Naive thymus-derived CD8-positive, alpha-beta T cell (primary cell): ENCODE data around the gene ORAI2. TPM values are rescaled to one million over a fixed set of nuclear protein-coding genes. Genes with fewer than 3 reads are reported as not detected.
"Not testable (repeated sequence)": the region's sequence is repeated elsewhere in the genome, so short reads cannot be mapped to it uniquely, and the experiment has no call there.

Experiments used
- ATAC-seq, 2 donors: fragments of 150-1000 bp; cut with Tn5 transposase in 1 of 2; sonication (Bioruptor Pico), chemical (Tn5 transposase) in 1 of 2; 1 replicate in 1 of 2; 2 replicates in 1 of 2; pipeline ENCODE4 v1.10.0; 2021; ENCODE audit warnings: mild to moderate bottlenecking in 2 of 2, moderate library complexity in 2 of 2
- POLR2A ChIA-PET: fragments of 350-600 bp; sonication (Branson Sonifier 250); formaldehyde crosslinking; loops from one replicate; lab custom pipeline; 2021; ENCODE audit warnings: antibody characterized with exemption; lab: Charles Lee
- DNase-seq, 10 donors: peaks; one replicate each; pipeline versions ENCODE4 v3.0.0 to v3.0.0-alpha.2; 2020 to 2022
- H3K27ac Mint-ChIP-seq, 10 donors: one replicate each; pipeline ENCODE4 v1.8.0; 2020 to 2022; ENCODE audit warnings: mild to moderate bottlenecking in 10 of 10, mixed read lengths in 10 of 10, moderate library complexity in 4 of 10, inconsistent platforms in 1 of 10
- H3K27me3 Mint-ChIP-seq, 5 donors: one replicate each; pipeline ENCODE4 v1.8.0; 2021 to 2022; ENCODE audit warnings: mixed read lengths in 5 of 5
- H3K36me3 Mint-ChIP-seq, 3 donors: one replicate each; pipeline ENCODE4 v1.8.0; 2020 to 2022; ENCODE audit warnings: mixed read lengths in 3 of 3, mild to moderate bottlenecking in 2 of 3, inconsistent platforms in 1 of 3
- H3K4me1 Mint-ChIP-seq, 4 donors: one replicate each; pipeline ENCODE4 v1.8.0; 2021 to 2022; ENCODE audit warnings: mixed read lengths in 4 of 4
- H3K4me3 Mint-ChIP-seq, 10 donors: one replicate each; pipeline ENCODE4 v1.8.0; 2020 to 2022; ENCODE audit warnings: mild to moderate bottlenecking in 10 of 10, mixed read lengths in 10 of 10, moderate library complexity in 6 of 10, inconsistent platforms in 1 of 10
- H3K9me3 Mint-ChIP-seq, 9 donors: one replicate each; pipeline ENCODE4 v1.8.0; 2020 to 2022; ENCODE audit warnings: mixed read lengths in 9 of 9, mild to moderate bottlenecking in 3 of 9, inconsistent platforms in 1 of 9, moderate library complexity in 1 of 9
- polyA plus RNA-seq, 3 donors: library from polyadenylated mRNA; unstranded; fragments of 300-500 nt; fragmentation: Illumina TruSeq; gene quantifications; one replicate each; pipeline ENCODE4 v1.2.3, GENCODE V29; 2021
- total RNA-seq, 8 experiments: library from RNA in 2 of 8; stranded (reverse) in 2 of 8; gene quantifications; one replicate each; pipeline ENCODE4 v1.2.3 and lab custom pipeline; 2021 to 2026

ORAI2 gene
- total and polyA plus RNA-seq, 5 experiments from 2014 or later = 29.1 to 54.4 (median 35.9) TPM

DNA sequence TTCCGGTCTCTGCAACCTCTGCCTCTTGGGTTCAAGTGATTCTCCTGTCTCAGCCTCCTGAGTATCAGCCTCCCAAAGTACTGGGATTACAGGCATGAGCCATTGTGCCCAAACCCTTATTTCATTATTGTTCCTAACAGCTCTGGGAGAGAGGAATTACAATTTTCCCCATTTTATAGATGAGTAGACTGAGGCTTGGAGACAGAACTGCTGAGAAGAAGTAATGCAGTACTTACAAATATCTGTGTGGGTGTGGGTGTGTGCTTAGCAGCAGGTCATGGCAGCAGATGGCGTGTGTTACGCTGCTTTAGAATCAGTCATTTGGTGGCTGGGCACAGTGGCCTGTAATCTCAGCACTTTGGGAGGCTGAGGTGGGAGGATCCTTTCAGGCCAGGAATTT is 29.8 kb upstream of the ORAI2 start:
- Mint-ChIP-seq H3K4me3 (no peak overlapping the region), H3K36me3 (peaks cover 0 to 95% (median 15%) of the 10 kb centered on the region in 3 donors), H3K9me3 (no peaks in the 10 kb centered on the region), H3K4me1 (peaks cover 5 to 21% (median 11%) of the 10 kb centered on the region in 4 donors), H3K27ac (peak overlapping the region in 2 of 10 donors; percentile 59 to 65), H3K27me3 (no peaks in the 10 kb centered on the region)
- ATAC-seq = no peak
- POLR2A ChIA-PET = interaction anchor here (1.0 to 1.1 kb wide), 2 partner anchors 12 to 22 kb away, joined by 3 to 4 read pairs; no protein-coding TSS in a partner anchor
- no peak for DNase-seq

DNA sequence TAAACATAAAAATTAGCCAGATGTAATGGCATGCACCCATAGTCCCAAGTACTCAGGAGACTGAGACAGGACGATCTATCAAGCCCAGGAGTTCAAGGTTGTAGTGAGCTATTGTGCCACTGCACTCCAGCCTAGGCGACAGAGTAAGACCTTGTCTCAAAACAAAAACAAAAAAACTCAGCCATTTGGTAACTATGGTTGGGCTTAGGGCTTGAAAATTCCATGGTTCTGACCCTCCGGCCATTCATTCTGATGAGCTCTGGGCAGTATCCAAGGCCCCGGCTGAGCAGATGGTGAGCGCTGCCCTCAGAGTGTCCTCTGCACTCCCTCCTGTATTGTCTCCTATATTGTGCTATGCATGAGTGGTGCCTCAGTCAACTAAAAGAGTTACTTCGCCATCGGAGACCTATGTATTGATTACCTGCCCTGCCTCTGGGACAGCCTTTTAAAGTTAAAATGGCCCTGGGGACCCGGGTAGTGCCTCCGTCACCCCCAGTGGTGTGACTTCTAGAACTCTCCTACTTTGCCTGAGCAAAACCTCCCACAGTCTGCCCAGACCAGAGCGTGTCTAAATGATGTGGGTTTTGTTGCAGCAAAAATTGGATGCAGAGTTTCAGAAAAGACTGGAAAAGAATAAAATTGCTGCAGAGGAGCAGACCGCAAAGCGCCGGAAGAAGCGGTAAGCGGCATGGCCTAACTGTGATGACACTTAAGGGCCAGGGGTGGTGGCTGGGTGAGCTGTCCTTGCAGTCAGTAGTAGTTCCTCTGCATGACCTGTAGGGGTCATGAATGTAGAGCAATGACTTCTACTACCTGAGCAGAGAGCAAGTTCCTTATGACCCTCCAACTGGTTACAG is 29.1 kb upstream of the ORAI2 start:
- DNase-seq (peak in 9 of 10 donors; percentile 32 to 74 (median 46)), ATAC-seq (peak; percentile 99 to 100)
- Mint-ChIP-seq H3K36me3 (peaks cover 0 to 95% (median 17%) of the 10 kb centered on the region in 3 donors), H3K4me1 (peaks cover 5 to 24% (median 11%) of the 10 kb centered on the region in 4 donors), H3K27ac (peak overlapping the region in 3 of 10 donors; percentile 27 to 50 (median 47)), H3K4me3 (no peak overlapping the region), H3K27me3 (no peaks in the 10 kb centered on the region), H3K9me3 (no peaks in the 10 kb centered on the region)
- POLR2A ChIA-PET = interaction anchor here (0.7 to 2.8 kb wide), 10 partner anchors 8 to 67 kb away, joined by 3 to 12 read pairs (median 4); partner anchors contain the start of genes ALKBH4, ORAI2 and PRKRIP1

DNA sequence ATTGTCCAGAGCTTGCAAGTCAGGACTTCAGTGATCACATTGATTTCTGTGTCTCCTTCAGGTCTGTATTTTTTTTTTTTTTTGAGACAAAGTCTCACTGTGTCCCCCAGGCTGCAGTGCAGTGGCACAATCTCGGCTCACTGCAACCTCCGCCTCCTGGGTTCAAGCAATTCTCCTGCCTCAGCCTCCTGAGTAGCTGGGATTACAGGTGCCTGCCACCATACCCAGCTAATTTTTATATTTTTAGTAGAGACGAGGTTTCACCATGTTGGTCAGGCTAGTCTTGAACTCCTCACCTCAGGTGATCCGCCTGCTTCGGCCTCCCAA is 28.6 kb upstream of the ORAI2 start:
- H3K4me3 Mint-ChIP-seq, DNase-seq, H3K27ac Mint-ChIP-seq, H3K27me3 Mint-ChIP-seq, ATAC-seq, H3K9me3 Mint-ChIP-seq: not testable (repeated sequence)
- POLR2A ChIA-PET = interaction anchor here (0.7 to 2.8 kb wide), 8 partner anchors 8 to 66 kb away, joined by 3 to 12 read pairs (median 4); partner anchors contain the start of genes ALKBH4, ORAI2 and PRKRIP1
- Mint-ChIP-seq H3K4me1 (peaks cover 5 to 22% (median 9%) of the 10 kb centered on the region in 4 donors), H3K36me3 (peaks cover 3 to 95% (median 21%) of the 10 kb centered on the region in 3 donors)

DNA sequence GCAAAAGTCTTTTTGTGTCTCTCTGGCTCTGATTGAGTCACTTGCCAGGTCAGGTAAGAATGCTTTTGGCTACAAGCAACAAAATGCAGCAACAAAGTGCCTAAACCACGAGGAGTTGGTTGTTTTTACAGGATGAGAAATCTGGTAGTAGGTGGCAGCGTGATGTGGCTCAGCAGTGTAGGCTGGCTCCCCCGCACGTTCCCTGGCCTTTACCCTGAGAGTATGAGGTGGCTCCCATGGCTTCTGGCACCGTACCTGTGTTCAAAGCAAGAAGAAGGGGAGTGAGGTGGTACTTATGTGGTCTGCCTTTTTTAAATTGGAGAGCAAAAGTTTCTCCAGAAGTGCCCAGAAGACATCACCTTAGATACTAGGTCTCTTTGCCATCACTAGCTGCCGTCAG is 25.5 kb upstream of the ORAI2 start:
- DNase-seq = no peak
- Mint-ChIP-seq H3K36me3 (peaks cover 5 to 89% (median 22%) of the 10 kb centered on the region in 3 donors), H3K4me1 (peaks cover 5 to 32% (median 10%) of the 10 kb centered on the region in 4 donors), H3K4me3 (no peak overlapping the region), H3K27ac (peak overlapping the region in 3 of 10 donors; percentile 33 to 74 (median 41)), H3K27me3 (no peaks in the 10 kb centered on the region), H3K9me3 (no peaks in the 10 kb centered on the region)
- ATAC-seq = no peak
- POLR2A ChIA-PET = interaction anchor here (2.2 to 17.7 kb wide), 2 partner anchors 8 to 21 kb away, joined by 9 to 449 read pairs; partner anchors contain the start of gene ORAI2

DNA sequence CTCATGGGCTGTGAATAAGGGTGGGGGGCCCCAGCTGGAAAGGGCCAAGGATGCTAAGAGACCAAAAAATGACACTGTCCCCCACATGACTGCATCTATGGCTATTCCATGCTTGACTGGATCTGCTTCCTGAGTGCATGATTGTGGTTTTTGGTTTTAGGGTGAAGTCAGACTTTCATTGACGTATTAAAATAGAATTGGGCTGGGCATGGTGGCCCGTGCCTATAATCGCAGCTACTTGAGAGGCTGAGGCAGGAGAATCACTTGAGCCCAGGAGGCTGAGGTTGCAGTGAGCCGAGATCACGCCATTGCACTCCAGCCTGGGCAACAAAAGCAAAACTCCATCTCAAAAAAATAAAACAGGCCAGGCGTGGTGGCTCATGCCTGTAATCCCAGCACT is 24.8 kb upstream of the ORAI2 start:
- POLR2A ChIA-PET = interaction anchor here (17.7 kb wide), 1 partner anchor 20 kb away, joined by 449 read pairs; the partner anchor contains the start of gene ORAI2
- Mint-ChIP-seq H3K4me1 (peaks cover 5 to 37% (median 11%) of the 10 kb centered on the region in 4 donors), H3K27ac (peak overlapping the region in 4 of 10 donors; percentile 41 to 74 (median 52)), H3K36me3 (peaks cover 5 to 87% (median 22%) of the 10 kb centered on the region in 3 donors)
- not testable (repeated sequence) for DNase-seq, H3K4me3 Mint-ChIP-seq, H3K9me3 Mint-ChIP-seq, H3K27me3 Mint-ChIP-seq, ATAC-seq

DNA sequence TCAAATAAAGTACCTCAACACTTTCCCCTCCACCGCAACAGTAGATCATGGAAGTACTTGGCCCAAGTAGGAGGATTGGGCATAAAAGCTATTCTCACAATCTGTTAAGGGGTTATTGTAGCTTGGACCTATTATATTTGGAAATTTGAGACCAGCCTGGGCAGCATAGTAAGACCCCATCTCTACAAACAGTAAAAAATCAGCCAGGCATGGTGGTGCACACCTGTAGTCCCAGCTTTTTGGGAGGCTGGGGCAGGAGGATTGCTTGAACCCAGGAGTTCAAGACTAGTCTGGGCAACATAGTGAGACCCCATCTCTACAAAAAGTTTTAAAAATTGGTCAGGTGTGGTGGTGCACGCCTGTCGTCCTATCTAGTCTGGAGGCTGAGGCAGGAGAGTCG is 24.0 kb upstream of the ORAI2 start:
- Mint-ChIP-seq H3K9me3 (no peaks in the 10 kb centered on the region), H3K4me3 (no peak overlapping the region), H3K36me3 (peaks cover 5 to 81% (median 22%) of the 10 kb centered on the region in 3 donors), H3K27me3 (no peaks in the 10 kb centered on the region), H3K27ac (peak overlapping the region in 2 of 10 donors; percentile 30 to 51), H3K4me1 (peaks cover 3 to 41% (median 10%) of the 10 kb centered on the region in 4 donors)
- DNase-seq (no peak), ATAC-seq (no peak)
- POLR2A ChIA-PET = interaction anchor here (1.1 to 17.7 kb wide), 2 partner anchors 19 to 57 kb away, joined by 6 to 449 read pairs; partner anchors contain the start of gene ORAI2

DNA sequence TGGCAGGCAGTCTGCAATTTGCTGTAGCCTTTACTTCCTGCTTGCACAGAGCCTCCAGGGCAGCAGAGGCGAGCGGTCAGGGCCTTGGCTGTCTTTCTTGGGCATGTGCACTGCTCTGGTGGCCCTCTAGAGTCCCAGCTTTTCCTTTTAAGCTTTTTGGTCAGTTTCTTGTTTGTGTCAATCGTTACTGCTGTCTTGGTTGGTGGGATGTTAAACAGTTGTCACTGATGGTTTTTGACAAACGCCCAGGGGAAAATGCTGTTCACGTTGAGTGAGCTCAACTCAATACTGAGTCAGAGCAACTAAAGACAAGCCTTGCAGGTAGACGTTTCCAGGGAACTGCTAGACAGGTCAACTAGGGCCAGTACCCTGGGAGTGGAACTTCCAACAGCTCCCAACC is 23.3 kb upstream of the ORAI2 start:
- no peak for ATAC-seq
- Mint-ChIP-seq H3K27me3 (no peaks in the 10 kb centered on the region), H3K4me1 (peaks cover 0 to 44% (median 9%) of the 10 kb centered on the region in 4 donors), H3K27ac (peak overlapping the region in 3 of 10 donors; percentile 30 to 68 (median 52)), H3K36me3 (peaks cover 5 to 73% (median 22%) of the 10 kb centered on the region in 3 donors), H3K9me3 (no peaks in the 10 kb centered on the region), H3K4me3 (peak overlapping the region in 1 of 10 donors; percentile 19)
- DNase-seq = no peak
- POLR2A ChIA-PET = interaction anchor here (1.1 to 17.7 kb wide), 2 partner anchors 18 to 56 kb away, joined by 6 to 449 read pairs; partner anchors contain the start of gene ORAI2

DNA sequence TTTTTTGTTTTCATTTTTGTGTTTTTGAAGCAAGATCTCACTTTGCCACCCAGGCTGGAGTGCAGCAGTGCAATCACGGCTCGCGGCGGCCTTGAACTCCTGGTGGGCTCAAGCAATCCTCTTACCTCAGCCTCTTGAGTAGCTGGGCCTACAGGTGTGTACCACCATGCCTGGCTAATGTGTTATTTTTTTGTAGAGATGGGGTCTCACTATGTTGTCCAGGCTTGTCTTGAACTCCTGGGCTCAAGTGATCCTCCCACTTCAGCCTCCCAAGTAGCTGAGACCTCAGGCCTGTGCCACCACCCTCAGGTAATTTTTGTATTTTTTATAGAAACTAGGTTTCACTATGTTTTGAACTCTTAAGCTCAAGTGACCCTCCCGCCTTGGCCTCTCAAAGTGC is 22.5 kb upstream of the ORAI2 start:
- peak overlapping the region in 4 of 10 donors; percentile 36 to 72 (median 64) for H3K27ac Mint-ChIP-seq
- H3K9me3 Mint-ChIP-seq = no peaks in the 10 kb centered on the region
- no peaks in the 10 kb centered on the region for H3K27me3 Mint-ChIP-seq
- no peak for ATAC-seq
- H3K36me3 Mint-ChIP-seq = peaks cover 5 to 66% (median 20%) of the 10 kb centered on the region in 3 donors
- POLR2A ChIA-PET = interaction anchor here (17.7 kb wide), 1 partner anchor 18 kb away, joined by 449 read pairs; the partner anchor contains the start of gene ORAI2
- H3K4me1 Mint-ChIP-seq = peaks cover 8 to 52% (median 17%) of the 10 kb centered on the region in 4 donors
- DNase-seq = no peak
- no peak overlapping the region for H3K4me3 Mint-ChIP-seq

DNA sequence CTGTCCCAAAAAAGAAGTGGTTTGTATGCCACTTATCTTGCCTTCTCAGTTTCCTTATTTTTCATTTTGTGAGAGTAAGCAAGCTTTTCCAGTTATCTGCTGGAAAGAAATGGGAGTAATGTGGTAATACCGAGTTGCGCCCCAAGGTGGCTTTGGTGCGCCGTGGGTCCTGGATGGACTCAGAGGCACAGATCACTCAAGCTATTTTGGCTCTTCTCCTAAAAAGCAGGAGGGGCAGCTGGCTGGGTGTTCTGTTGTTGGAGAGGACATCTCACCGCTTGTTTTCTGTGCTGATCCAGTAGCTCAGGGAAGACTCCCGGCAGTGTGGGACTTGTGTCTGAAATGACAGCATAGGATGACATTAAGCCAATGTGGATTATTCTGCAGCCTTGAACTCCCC is 20.8 kb upstream of the ORAI2 start:
- POLR2A ChIA-PET = interaction anchor here (1.3 to 17.7 kb wide), 7 partner anchors 16 to 54 kb away, joined by 6 to 449 read pairs (median 8); partner anchors contain the start of genes ALKBH4, ORAI2 and PRKRIP1
- Mint-ChIP-seq H3K9me3 (no peaks in the 10 kb centered on the region), H3K36me3 (peaks cover 5 to 50% (median 16%) of the 10 kb centered on the region in 3 donors), H3K4me1 (peaks cover 16 to 66% (median 34%) of the 10 kb centered on the region in 4 donors), H3K4me3 (no peak overlapping the region), H3K27me3 (no peaks in the 10 kb centered on the region), H3K27ac (peak overlapping the region in 9 of 10 donors; percentile 25 to 97 (median 79))
- ATAC-seq (peak in 1 of 2 donors; percentile 48), DNase-seq (peak; percentile 29 to 68 (median 52))

DNA sequence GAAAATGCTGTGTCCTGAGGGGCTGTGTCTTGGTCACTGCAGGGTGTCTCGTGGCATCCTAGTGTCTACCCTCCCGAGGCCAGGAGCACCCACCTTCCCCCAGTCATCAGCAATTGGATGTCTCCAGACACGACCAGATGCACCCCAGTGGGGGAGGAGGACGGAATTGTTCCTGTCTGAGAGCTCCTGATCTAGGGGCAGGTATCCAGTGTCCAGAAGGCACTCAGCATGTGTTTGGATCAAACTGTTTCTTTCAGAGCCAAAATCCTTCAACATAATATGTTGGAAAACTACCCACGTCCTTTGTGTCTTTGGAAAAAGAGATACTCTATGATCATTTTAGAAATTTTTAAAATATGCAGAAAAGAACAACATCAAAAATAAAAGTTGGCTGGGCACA is 20.3 kb upstream of the ORAI2 start:
- POLR2A ChIA-PET = interaction anchor here (1.3 to 17.7 kb wide), 7 partner anchors 16 to 54 kb away, joined by 6 to 449 read pairs (median 8); partner anchors contain the start of genes ALKBH4, ORAI2 and PRKRIP1
- peak overlapping the region in 9 of 10 donors; percentile 25 to 97 (median 79) for H3K27ac Mint-ChIP-seq
- H3K36me3 Mint-ChIP-seq = peaks cover 5 to 45% (median 16%) of the 10 kb centered on the region in 3 donors
- ATAC-seq = no peak
- no peak overlapping the region for H3K4me3 Mint-ChIP-seq
- H3K4me1 Mint-ChIP-seq = peaks cover 16 to 66% (median 39%) of the 10 kb centered on the region in 4 donors
- H3K9me3 Mint-ChIP-seq = no peaks in the 10 kb centered on the region
- no peaks in the 10 kb centered on the region for H3K27me3 Mint-ChIP-seq
- DNase-seq = no peak

DNA sequence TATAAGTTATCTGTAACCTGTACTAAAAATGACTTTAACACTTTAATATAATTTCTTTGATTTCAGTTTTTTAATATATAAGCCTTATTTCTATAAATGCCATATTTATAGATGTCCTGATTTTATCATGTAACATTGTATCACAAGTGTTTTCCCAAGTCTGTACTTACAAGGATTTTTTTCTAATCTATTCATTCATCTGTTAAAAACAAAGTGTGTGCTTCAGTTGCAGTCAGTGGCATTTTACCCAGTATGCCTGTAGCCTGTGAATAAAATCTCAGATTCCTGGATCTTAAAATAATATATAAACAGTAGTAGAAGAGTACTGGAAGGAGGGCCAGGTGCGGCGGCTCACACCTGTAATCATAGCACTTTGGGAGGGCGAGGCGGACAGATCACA is 19.8 kb upstream of the ORAI2 start:
- H3K4me1 Mint-ChIP-seq = peaks cover 19 to 66% (median 44%) of the 10 kb centered on the region in 4 donors
- H3K27ac Mint-ChIP-seq = peak overlapping the region in 6 of 10 donors; percentile 61 to 97 (median 80)
- POLR2A ChIA-PET = interaction anchor here (1.4 to 17.7 kb wide), 4 partner anchors 15 to 52 kb away, joined by 7 to 449 read pairs (median 13); partner anchors contain the start of genes ALKBH4, LRWD1, ORAI2 and PRKRIP1
- H3K4me3 Mint-ChIP-seq = no peak overlapping the region
- H3K9me3 Mint-ChIP-seq = no peaks in the 10 kb centered on the region
- H3K36me3 Mint-ChIP-seq = peaks cover 5 to 39% (median 19%) of the 10 kb centered on the region in 3 donors
- ATAC-seq (no peak), DNase-seq (no peak)
- no peaks in the 10 kb centered on the region for H3K27me3 Mint-ChIP-seq
